HG02642 (cell line): Measurements from ENCODE around the gene DGKH.
A peak's percentile ranks its signal among the peaks of the same experiment; 100 is the strongest.

ENCODE experiments used
- ATAC-seq: cut with Tn5 transposase; IDR thresholded peaks from one replicate; pipeline ENCODE4 v1.9.1; 2021; ENCODE audit warnings: mild to moderate bottlenecking; ENCODE audit not compliant: unreplicated experiment, poor library complexity

DGKH gene

GRCh38 chr13:42039946-42040729 lies 8.3 kb upstream of the DGKH start:
- peak; percentile 78 for ATAC-seq

- no peak for ATAC-seq
These were observed 7.8 kb upstream of the DGKH start for GRCh38 chr13:42040730-42041010.

- ATAC-seq, result peak; percentile 24
These were observed 7.3 kb upstream of the DGKH start for GRCh38 chr13:42041011-42041683.

GRCh38 chr13:42041684-42042035 lies 6.8 kb upstream of the DGKH start:
- peak; percentile 19 for ATAC-seq

DNA sequence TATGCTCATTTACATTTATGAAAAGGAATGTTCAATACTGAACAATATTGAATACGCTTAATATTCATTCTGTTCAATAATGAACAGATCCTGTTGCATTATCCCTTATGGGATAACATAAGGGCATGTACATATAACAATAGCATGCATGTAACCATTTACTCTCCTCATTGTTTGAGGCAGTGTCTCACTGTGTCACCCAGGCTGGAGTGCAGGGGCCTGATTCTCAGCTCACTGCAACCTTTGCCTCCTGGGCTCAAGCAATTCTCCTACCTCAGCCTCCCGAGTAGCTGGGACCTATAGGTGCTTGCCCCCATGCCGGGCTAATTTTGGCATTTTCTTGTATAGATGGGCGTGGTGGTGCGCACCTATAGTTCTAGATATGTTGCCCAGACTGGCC lies 4.8 kb upstream of the DGKH start:
- no peak for ATAC-seq

DNA sequence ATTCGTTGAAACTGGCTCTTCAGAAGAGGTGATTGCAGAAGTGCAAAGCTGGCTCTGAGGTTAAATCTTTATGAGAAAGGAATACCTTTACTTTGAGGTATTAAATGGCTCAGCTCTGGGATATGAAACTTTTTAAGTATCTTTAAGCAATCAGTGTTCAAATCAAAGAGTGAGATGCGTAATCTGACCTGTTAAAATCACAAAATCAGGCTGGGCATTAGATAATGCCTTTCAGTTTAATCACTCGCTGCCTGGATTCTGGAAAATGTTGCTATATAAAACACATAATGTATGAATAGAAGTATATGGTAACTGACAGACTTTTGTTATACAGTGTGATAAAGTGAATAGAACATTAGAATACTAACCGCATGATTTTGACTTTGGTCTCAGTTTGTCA lies 2.0 kb upstream of the DGKH start:
- no peak for ATAC-seq

DNA sequence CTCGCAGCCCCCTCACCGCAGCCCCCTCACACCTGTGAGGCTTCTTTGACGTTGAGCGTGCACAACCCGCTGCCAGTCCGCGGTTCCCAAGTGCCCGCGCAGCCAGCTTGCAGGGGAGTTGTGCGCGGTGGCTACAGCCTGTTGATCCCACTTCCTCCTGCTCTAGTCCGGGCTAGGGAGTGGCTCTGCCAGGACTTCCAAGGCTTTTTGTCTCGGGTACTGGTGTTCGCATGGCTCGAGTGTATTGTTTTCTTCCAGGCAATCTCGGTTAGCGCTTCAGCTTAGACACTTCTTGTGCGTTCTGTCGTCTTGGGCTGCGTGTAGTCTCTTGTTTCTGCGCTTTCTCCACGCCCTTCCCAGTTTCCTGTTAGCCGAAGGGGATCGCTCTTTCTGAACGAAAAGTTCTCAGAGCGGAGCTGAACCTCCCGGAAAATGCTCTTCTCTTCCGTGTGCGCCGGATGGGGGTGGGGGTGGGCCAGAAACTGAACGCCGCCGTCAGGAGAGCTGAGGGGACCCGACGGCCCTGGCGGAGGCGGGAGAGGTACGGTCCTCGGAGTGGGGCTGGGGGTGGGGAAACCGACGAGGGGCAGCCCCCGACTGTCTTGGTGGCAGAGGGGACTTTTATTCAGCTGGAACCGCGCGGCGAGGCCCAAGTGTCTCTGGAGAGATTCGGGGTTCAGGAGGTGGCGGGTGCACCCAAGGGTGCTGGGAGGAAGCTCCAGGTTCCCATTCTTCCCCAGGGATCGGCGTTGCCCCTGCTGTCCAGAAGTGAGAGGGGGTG lies 697 bp upstream of the DGKH start:
- ATAC-seq, result peak; percentile 27

DNA sequence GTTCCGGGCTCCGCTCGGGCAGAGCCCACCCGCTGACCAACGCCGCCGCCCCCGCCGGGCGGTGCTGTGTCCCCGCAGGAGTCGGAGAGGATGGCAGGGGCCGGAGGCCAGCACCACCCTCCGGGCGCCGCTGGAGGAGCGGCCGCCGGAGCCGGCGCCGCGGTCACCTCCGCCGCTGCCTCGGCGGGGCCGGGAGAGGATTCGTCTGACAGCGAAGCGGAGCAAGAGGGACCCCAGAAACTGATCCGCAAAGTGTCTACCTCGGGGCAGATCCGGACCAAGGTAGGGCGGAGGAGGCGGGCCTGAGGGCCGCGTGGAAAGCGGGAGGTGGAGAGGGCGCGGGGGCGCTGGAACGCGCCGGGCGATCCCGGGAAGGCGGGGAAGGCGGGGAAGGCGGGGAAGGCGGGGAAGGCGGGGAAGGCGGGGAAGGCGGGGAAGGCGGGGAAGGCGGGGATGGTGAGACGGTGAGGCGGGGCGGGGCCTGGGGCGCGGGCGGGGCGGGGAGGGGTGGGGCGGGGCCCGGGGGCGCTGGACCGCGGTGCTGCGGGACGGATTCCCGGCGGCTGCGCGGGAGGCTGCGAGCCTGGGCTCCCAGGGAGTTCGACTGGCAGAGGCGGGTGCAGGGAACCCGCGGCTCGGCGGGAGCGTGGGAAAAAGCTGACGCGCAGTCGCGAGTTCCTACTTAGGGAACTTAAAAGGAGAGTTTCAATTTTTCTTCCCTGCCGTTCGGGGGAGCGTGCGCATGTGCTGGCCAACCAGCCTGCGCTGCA lies 421 bp downstream of the DGKH start:
- peak; percentile 52 for ATAC-seq

DNA sequence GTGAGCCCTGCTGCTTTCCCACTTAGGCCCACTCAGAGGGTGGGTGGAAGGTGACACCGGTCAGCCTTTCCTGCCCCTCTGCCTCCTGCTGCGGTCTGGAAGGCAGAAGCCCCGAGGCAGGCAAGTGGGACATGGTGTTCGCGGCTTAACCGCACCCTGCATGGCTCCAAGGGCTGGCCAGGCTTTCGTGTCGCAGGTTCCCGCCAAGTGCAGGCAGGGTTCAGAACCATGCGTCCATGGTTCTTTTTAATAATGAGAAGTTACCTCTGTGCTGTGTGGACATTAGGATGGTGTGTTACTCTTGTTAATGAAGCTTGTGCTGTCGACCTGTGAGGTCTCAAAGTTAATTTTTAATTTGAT lies 986 bp downstream of the DGKH start:
- ATAC-seq, result no peak

DNA sequence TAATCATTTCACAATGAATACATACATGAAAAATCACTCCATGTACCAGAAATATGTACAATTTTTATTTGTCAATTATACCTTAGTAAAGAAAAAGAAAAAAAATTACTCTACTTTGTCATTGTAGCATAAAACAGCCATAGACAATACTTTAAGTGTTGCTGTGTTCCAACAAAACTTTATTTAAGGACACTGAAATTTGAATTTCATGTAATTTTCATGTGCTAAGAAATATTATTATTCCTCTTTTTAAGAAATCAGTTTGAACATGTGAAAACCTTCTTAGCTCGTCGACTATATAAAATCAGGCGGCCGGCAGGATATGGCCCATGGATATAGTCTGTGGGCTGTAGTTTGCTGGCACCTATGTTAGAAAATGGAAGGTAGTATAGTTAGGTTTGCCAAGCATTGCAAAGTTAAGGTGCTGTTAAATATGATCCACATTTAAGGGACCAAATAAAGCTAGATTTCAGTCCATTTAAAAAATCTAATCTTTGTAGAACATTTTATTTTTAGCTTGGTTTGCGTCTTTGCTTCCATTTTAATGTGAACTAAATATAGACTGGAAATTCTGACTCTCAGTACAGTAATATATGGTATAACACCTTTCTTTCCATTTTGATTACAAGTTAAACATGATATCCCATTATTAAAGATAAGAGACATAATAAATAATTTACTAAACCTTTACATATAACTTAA lies 6.5 kb downstream of the DGKH start:
- ATAC-seq, result no peak

- no peak for ATAC-seq
These were observed 7.1 kb downstream of the DGKH start for GRCh38 chr13:42055500-42056085.

DNA sequence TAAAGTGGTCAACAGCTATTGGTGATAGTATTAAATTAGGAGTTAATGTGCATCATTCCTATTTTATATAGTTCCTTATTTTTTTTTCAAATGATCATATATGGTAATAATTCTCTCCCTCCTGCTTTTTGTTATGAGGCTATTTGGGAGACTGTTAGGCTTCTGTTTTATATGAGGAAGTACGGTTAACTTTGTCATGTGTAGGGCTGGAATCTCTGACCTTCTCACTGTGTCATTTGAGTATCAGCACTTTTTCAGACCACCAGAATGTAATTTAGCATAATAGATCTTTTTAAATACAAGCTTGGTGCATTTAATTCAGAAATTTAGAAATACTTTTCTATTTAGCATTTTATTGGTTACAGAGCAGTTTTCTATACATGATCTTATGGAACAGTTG lies 7.7 kb downstream of the DGKH start:
- no peak for ATAC-seq

GRCh38 chr13:42056583-42056982 lies 8.1 kb downstream of the DGKH start:
- no peak for ATAC-seq

DNA sequence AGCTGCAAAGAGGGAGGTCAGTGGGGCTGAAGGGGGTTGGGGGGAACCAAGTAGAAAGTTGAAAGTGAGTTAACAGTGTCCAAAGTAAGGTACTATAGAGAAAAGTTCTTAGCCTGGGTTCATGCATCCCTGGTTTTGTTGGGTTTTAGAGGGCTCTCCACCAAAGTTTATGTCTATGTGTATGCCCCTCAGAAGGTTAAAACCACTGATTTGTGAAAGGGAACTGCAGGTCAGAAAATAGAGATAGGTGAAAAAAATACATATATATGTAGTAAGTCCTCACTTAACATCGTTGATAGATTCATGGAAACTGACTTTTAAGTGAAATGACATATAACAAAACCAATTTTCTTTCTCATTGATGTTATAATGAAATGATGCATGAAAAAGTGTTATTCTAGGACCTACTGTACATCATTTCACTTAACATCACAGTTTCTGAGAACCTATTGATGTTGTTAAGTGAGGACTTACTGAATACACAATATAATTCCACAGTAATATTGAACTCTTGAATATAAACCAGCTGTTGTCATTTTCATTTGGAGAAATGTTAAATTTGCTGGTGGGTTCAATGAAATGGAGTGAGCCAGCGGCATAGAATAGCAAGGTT lies 9.6 kb downstream of the DGKH start:
- ATAC-seq, result no peak

GRCh38 chr13:42061943-42062342 lies 13.5 kb downstream of the DGKH start:
- ATAC-seq, result no peak

DNA sequence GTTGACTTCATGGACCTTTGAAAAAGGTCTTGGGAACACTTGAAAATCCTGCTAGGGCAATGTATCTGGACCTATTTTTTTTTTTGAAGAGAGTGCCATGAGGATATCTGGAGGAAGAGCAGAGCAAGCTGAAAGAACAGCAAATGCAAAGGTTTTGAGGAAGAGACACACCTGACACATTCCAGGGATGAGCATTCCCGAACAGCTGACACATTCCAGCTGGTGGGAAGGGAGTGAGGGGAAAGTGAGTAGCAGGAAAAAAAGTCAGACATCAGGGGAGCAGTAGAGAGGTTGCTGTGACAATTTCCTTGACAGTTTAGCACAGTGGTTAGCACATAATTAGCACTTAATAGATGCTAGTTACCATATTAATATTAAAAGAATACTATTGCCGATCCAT lies 14.7 kb downstream of the DGKH start:
- no peak for ATAC-seq

DNA sequence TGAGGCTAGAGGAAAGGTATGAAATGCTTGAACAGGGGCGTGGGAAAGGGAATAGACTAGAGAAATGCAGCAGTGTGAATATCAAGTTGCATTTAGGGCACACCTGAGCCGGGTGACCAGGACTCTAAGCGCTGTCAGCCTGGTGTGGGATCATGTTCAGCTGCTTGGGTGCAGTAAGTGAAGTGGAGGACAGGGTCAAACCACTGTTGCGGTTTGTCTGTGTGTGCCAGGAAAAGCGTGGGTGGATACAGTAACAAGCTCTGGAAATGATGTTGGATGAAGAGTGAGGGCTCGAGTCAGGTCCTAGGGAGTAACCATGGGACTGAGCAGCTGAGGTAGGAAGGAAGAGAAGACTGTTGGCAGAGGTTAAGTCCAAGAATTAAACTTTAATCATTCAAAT lies 15.8 kb downstream of the DGKH start:
- no peak for ATAC-seq

- ATAC-seq, result no peak
These were observed 16.5 kb downstream of the DGKH start for GRCh38 chr13:42064966-42065365.

GRCh38 chr13:42065414-42065813 lies 17.0 kb downstream of the DGKH start:
- ATAC-seq, result no peak

DNA sequence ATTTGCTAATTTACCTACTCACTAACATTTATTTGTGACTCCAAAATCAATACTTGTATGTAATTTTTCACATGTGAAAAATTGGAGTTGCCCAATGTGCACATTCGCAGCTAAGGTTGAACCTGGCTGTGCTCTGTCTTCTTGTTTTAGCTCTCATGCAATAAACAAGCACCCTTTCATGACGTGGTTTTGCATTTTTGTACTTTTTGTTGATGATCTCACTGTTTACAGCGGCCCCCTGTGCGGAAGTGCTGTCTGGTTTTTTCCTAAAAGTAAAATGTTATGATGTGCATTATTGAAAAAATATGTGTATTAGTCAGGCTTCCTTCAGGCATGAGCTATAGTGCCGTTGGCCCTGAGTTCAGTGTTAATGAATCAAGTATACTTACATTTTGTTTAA lies 18.1 kb downstream of the DGKH start:
- no peak for ATAC-seq
